NCI-H146 treated with DMSO at 0.1 percent for 48 hours (cell line): ENCODE measurements around the gene SYT12.
A peak's percentile ranks its signal among the peaks of the same experiment; 100 is the strongest.
"Not testable (repeated sequence)": the region's sequence is repeated elsewhere in the genome, so short reads cannot be mapped to it uniquely, and the experiment has no call there.

Experiments
- DNase-seq: peaks from one replicate; lab custom pipeline; 2025; ENCODE audit not compliant: unreplicated experiment; lab: John Stamatoyannopoulos, UW

Gene SYT12

GRCh38 chr11:66992041-66992440 lies 30.9 kb upstream of the SYT12 start:
- DNase-seq: no peak

- DNase-seq: peak; percentile 38
Measured at GRCh38 chr11:66996609-66997273, 26.2 kb upstream of the SYT12 start.

GRCh38 chr11:66999555-66999954 lies 23.4 kb upstream of the SYT12 start:
- no peak for DNase-seq

DNA sequence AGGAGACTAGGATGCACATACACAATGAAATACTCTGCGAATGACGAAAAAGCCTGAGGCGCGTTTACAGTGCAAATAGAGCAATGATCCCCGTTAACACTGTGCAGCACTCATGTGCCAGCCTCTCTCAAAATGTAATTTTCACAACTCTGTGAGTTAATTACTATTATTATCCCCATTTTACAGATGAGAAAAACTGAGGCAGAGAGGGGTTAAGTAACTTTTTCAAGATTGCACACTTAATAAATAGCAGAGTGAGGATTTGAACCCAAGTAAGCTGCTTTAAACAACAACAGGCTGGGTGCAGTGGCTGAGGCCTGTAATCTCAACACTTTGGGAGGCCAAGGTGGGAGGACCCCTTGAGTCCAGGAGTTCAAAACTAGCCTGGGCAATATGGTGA lies 21.6 kb upstream of the SYT12 start:
- DNase-seq: no peak

DNA sequence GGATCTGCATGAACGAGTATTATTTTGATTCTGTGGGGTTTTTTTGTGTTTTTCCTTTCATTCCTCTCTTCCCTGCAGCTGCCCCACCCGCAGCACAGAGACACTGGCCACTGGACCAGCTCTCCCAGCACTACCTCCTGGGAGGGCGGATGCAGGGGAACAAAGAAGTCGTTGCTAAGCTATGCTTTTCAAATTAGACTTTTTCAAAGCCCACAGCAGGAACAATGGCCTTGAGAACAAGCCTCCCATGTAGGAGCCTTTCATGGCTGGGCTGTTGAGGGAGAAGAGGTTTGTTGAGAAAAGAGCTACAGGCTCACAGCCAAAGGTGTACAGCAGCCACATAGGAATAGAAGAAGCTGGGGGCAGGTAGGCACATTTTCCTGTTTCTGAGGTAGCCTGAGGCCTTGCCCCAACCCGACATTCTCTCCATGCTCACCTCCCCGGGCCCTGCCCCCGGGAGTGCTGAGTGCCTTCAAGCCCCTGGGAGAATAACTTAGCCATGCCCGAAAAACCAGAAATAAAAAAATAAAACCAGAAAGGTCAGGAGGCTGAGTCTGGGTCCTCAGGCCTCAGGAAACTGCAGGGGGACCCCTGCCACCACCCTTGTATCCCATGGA lies 20.5 kb upstream of the SYT12 start:
- DNase-seq: peak; percentile 50

DNA sequence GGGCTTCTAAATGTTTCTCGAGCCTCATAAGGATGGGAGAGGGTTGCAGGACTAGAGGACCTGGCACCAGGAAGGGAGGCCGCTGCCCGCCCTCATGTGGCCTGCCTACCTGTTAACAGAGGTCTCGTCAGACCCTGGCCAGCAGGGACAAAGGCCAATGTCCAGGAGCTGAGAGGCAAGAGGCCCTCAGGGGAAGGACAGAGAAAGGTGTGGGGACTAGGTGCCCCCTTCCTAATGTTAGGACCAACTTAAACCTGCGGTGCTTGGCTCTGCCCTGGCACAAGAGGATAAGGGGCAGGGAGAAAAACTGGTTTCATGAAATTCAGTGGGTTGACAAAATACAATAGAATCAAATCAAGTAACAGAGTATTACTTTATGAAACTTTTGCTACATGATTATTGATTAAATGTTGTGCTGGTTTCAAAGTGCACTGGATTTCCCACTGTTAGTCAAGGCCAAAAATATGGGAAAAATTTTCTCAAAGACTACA lies 20.0 kb upstream of the SYT12 start:
- no peak for DNase-seq

DNA sequence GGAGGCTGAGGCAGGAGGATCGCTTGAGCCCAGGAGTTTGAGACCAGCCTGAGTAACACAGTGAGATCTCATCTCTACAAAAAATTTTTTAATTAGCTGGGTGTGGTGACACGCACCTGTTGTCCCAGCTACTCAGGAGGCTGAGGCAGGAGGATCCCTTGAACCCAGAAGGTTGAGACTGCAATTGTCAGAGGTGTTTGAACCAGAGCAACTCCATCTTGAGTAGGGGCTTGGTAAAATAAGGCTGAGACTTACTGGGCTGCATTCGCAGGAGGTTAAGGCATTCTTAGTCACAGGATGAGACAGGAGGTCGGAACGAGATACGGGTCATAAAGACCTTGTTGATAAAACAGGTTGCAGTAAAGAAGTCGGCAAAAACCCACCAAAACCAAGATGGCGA lies 17.7 kb upstream of the SYT12 start:
- DNase-seq: not testable (repeated sequence)

DNA sequence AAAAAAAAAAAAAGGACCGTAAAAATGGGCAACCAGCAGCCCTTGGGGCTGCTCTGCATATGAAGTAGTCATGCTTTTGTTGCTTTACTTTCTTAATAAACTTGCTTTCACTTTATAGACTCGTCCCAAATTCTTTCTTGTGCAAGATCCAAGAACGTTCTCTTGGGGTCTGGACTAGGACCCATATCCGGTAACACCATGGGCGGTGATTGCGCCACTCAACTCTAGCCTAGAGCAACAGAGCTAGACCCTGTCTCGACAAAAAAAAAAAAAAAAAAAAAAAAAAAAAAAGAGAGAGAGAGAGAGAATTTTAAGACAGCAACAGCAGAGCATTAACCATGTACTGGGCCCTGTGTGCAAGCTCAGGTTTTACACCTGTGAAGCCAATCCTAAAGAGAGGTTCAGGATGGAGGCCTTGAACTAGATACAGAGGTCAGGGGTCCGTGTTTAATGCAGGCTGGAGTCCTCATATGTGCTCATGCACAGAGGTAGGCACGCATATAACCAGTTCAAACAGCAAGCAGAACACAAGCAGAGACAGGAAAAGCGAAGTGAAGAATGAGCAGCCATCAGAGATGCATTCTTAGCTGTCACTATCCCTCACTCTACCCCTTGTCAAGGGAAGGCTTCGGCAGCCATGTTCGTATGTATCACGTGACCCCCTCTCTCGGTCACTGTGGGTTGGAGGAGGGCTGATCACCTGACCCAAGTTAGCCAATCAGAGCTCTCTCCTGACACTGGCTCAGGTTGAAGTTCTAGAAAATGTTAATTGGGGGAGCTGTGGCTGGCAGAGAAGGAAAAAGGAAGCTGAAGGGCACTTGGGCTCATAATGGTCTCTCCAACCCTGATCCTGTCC lies 16.7 kb upstream of the SYT12 start:
- DNase-seq: no peak

DNA sequence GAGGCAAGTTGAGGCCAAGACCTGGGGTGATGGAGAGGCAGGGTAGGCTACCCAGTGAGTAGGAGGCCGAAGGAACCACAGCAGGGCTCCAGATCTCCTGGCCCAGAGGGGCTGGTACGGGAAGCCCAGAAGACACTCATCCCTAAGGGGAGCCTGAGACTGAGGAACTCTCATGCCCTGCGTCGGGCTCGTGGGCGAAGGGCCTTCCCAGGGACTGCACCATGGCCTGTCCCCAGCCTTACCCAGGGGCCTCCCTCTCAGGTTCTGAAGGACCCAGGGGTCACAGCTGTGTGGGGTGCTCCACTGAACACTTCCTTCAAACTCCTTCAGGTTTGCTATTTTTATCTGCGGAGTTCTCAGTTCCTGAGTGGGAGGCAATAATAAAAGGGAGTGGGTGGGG lies 15.8 kb upstream of the SYT12 start:
- DNase-seq: no peak

GRCh38 chr11:67010296-67010905 lies 12.5 kb upstream of the SYT12 start:
- DNase-seq: no peak

DNA sequence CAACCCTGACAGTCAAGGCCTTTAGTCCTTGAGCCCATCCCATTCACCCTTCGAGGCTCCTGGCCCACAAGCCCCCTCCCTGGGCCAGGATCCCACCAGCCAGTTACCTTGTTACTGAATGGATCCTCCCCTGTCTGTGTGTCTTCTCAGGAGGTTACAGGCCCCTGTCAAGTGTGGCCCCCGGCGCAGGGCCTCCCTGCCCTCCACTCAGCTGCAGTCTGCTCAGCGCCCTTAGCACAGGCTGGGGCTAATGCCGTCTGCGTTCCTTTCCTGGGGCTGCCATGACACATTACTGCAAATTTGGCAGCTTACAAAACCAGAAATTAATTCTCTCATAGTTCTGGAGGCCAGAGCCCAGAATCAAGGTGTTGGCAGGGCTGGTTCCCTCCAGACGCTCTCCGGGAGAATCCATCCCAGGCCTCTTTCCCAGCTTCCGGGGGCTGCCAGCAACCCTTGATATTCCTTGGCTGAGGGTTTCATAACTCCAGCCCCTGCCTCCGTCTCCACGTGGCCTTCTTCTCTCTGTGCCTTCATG lies 9.4 kb upstream of the SYT12 start:
- DNase-seq: no peak

GRCh38 chr11:67014343-67014742 lies 8.6 kb upstream of the SYT12 start:
- no peak for DNase-seq

GRCh38 chr11:67015048-67015447 lies 7.9 kb upstream of the SYT12 start:
- DNase-seq: no peak

DNA sequence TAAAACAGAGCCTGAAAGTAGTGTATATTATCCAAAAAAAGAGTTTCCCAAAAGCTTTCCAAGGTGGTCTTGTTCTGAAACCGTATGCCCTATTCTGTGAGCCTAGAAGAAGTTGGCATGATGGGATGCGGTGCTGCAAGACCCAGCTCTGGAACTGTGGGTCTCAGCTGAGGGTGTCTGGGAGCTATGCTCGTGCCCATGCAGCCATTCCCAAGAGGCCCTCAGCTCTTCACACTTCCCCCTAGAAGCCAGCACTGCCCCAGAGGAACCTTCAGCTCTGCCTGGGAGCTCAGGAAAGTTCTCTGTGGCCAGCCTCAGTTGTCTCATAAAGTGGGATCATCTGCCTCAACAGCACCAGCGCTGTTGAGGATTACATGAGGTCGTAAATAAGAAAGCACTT lies 6.4 kb upstream of the SYT12 start:
- DNase-seq: no peak

- DNase-seq: no peak
Measured at GRCh38 chr11:67020949-67021348, 2.0 kb upstream of the SYT12 start.

DNA sequence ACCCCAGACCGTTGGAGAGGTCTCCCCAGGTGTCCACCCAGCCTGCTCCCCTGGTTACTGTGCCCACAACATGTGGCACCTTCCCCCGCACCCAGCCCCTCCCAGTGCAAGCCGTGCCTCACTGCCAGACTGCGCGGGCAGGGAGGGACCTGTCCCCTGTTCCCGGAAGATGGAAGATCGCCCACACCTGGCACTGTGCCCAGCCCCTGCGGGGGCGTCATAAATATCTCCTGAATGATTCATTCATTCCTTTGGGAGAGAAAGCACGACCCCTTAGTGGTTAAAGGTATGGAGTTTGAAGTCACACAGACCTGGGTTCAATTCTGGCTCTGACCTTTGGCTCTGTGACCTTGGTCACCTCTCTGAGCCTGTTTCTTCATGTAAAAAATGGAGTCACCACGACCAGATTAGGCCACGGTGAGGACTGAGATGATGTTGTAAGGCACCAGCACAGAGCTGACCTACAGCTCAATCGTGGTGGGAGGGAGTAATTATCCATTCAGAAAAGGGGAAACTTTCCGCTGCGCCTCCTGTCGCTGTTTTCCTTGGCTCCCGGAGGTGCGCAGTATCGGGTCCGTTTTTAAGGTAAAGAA lies 497 bp upstream of the SYT12 start:
- DNase-seq: no peak

DNA sequence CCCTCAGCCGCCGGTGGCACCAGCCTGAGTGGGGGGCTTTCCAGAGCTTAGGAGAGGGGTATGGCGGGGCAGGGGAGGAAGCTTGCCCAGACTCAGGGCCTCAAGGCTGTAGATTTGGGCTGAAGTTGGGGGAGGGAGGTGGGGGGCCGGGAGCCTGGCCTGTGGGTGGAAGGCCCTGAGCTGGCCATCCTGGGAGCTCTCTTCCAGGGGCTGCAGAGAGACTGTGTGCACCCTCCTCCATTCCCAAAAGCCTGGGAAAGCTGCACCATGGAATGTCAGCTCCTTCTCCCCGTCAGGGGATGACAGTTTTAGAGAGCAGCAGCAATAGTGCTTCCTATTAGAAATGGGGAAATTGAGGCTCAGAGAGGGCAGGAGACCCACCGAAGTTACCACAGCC lies 1.0 kb downstream of the SYT12 start:
- no peak for DNase-seq

DNA sequence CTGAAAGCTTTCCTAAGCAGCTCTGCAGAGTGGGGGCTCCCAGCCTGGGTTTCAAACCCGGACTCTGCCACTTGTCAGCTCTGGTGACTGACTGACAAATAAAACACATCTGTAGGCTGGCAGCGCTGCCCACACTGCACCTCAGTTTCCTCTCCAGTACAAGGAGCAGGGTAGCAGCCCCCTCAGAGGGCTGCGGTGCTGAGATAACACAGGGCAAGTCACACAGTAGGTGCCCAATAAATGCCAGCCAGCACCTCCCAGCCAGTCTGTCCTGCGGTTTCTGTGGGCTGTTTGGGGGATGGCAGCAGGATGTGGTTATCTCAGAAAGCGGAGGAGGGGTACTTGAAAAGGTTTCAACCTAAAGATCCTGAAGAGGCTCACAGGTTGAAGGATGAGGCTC lies 1.5 kb downstream of the SYT12 start:
- DNase-seq: no peak

GRCh38 chr11:67024966-67025365 lies 2.0 kb downstream of the SYT12 start:
- DNase-seq: no peak

DNA sequence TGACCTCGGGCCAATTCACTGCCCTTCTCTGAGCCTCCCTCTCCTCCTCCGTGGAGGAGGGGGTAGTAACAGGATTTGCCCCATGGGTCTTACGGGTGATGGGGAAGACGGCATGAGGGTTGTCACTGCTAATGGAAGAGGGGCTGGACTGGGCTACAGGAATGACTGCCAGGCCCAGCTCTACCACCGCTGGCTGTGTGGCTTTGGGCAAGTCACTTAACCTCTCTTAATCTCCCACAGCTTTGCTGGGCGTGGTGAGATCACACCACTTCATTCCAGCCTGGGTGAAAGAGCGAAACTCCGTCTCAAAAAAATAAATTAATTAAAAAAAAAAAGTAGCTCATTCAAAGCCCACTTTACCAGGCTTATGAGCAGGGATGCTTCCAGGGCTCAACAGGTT lies 2.8 kb downstream of the SYT12 start:
- DNase-seq: no peak

- no peak for DNase-seq
Measured at GRCh38 chr11:67026941-67027340, 4.0 kb downstream of the SYT12 start.
